Endothelial cell of umbilical vein (primary cell): Measurements from ENCODE around the gene MYH11. TPM values are rescaled to one million over a fixed set of nuclear protein-coding genes. Genes with fewer than 3 reads are reported as not detected.

ENCODE experiments used
- BruUV-seq: library from RNA; stranded (reverse); fragments of 400-500 nt; replicated peaks from 2 replicates; lab custom pipeline; 2021; lab: Mats Ljungman, UMichigan
- CTCF ChIA-PET: fragments of 300-600, 350-600 bp; sonication (Branson Sonifier 250); formaldehyde crosslinking; loops from one replicate; lab custom pipeline; 2021; ENCODE audit warnings: antibody characterized with exemption, inconsistent platforms; lab: Charles Lee
- POLR2A ChIA-PET: fragments of 300-600, 350-600 bp; sonication (Branson Sonifier 250); formaldehyde crosslinking; loops from one replicate; lab custom pipeline; 2021; ENCODE audit warnings: antibody characterized with exemption, inconsistent platforms; lab: Charles Lee
- DNase-seq: peaks from one replicate; pipeline ENCODE4 v3.0.0-alpha.2; 2011; ENCODE audit warnings: low read depth, low spot score
- FAIRE-seq: peaks from 2 replicates; lab custom pipeline; 2011; peaks lifted over from hg19 to GRCh38; lab: Jason Lieb, UNC
- H2AFZ ChIP-seq: 2 replicates; pipeline ENCODE4 v1.6.0; 2012; ENCODE audit warnings: low read depth, low read length, control low read depth, inconsistent platforms
- H3K27ac ChIP-seq: 2 replicates; pipeline ENCODE4 v1.5.1; 2011; ENCODE audit warnings: low read depth, mild to moderate bottlenecking, control low read depth, low read length, moderate library complexity; ENCODE audit not compliant: insufficient read depth
- H3K27me3 ChIP-seq, 2 experiments: 2 replicates each; pipeline versions ENCODE4 v1.6.0 to v1.6.1; 2011; ENCODE audit warnings: low read length in 2 of 2, mixed read lengths in 1 of 2; ENCODE audit not compliant: control insufficient read depth in 2 of 2, insufficient read depth in 2 of 2
- H3K36me3 ChIP-seq, 2 experiments: 2 replicates in 1 of 2; 3 replicates in 1 of 2; pipeline ENCODE4 v1.5.1; 2011; ENCODE audit warnings: low read length in 2 of 2, mild to moderate bottlenecking in 1 of 2, moderate library complexity in 1 of 2; ENCODE audit not compliant: control insufficient read depth in 2 of 2, insufficient read depth in 2 of 2; ENCODE audit errors: extremely low read depth in 1 of 2
- H3K4me1 ChIP-seq: 3 replicates; pipeline ENCODE4 v1.5.1; 2011; ENCODE audit warnings: mild to moderate bottlenecking, low read length; ENCODE audit not compliant: control insufficient read depth, insufficient read depth; ENCODE audit errors: extremely low read depth
- H3K4me2 ChIP-seq: 2 replicates; pipeline ENCODE4 v1.6.1; 2011; ENCODE audit warnings: low read length, control low read depth, mixed read lengths; ENCODE audit not compliant: insufficient read depth
- H3K4me3 ChIP-seq, 3 experiments: fragments of 200-600 bp in 1 of 3; sonication (generic), shearing (Covaris generic) in 1 of 3; replicated peaks in 1 of 3; 2 replicates each; pipeline ENCODE4 v1.5.1; 2011 to 2016; ENCODE audit warnings: control low read depth in 3 of 3, low read length in 3 of 3, mild to moderate bottlenecking in 2 of 3, inconsistent platforms in 1 of 3, low read depth in 1 of 3, moderate library complexity in 1 of 3; ENCODE audit not compliant: insufficient read depth in 1 of 3
- H3K79me2 ChIP-seq: 2 replicates; pipeline ENCODE4 v1.6.0; 2012; ENCODE audit warnings: low read length, inconsistent platforms; ENCODE audit not compliant: control insufficient read depth, insufficient read depth
- H3K9ac ChIP-seq: replicated peaks from 2 replicates; pipeline ENCODE3; 2011; ENCODE audit warnings: low read length, control low read depth; ENCODE audit not compliant: insufficient read depth; ENCODE audit errors: extremely low read depth
- H3K9me1 ChIP-seq: replicated peaks from 3 replicates; pipeline ENCODE4 v1.6.0; 2011; ENCODE audit warnings: mild to moderate bottlenecking, low read length; ENCODE audit not compliant: control insufficient read depth, insufficient read depth; ENCODE audit errors: extremely low read depth
- H3K9me3 ChIP-seq: replicated peaks from 2 replicates; pipeline ENCODE4 v1.5.1; 2012; ENCODE audit warnings: low read length, inconsistent platforms; ENCODE audit not compliant: control insufficient read depth, insufficient read depth
- H4K20me1 ChIP-seq: replicated peaks from 2 replicates; pipeline ENCODE3; 2011; ENCODE audit warnings: mild to moderate bottlenecking, low read length; ENCODE audit not compliant: control insufficient read depth, insufficient read depth; ENCODE audit errors: extremely low read depth
- EZH2 ChIP-seq: IDR thresholded peaks from 2 replicates; pipeline ENCODE4 v1.6.1; 2012; ENCODE audit warnings: borderline replicate concordance, low read depth, mild to moderate bottlenecking, moderate library complexity, low read length, inconsistent platforms; ENCODE audit not compliant: severe bottlenecking
- FOS ChIP-seq: IDR thresholded peaks from 2 replicates; pipeline ENCODE4 v1.6.1; 2011; ENCODE audit warnings: mild to moderate bottlenecking, low read length, moderate library complexity, borderline replicate concordance; ENCODE audit not compliant: insufficient read depth
- GATA2 ChIP-seq: IDR thresholded peaks from 2 replicates; pipeline ENCODE4 v1.7.0; 2011; ENCODE audit warnings: low read depth, mild to moderate bottlenecking, moderate library complexity, mixed read lengths, low read length; ENCODE audit not compliant: insufficient read length, insufficient read depth
- JUN ChIP-seq: IDR thresholded peaks from 2 replicates; pipeline ENCODE4 v1.6.1; 2011; ENCODE audit warnings: borderline replicate concordance, low read depth; ENCODE audit not compliant: insufficient read length, insufficient read depth
- MYC ChIP-seq: IDR thresholded peaks from one replicate; pipeline ENCODE4 v1.6.1; 2011; ENCODE audit warnings: mild to moderate bottlenecking, low read depth, low read length
- POLR2A ChIP-seq: IDR thresholded peaks from 2 replicates; pipeline ENCODE4 v1.6.1; 2012; ENCODE audit warnings: low read depth, mild to moderate bottlenecking, control low read depth, low read length
- POLR2AphosphoS5 ChIP-seq: IDR thresholded peaks from 2 replicates; pipeline ENCODE4 v1.6.1; 2012; ENCODE audit warnings: low read depth, mild to moderate bottlenecking, control low read depth, low read length, moderate library complexity; ENCODE audit not compliant: insufficient read depth
- dilution Hi-C: fragments of 300-500 bp; cut with MboI; formaldehyde crosslinking; loops from one replicate; pipeline ENCODE4 v1.15.0; 2019; ENCODE audit warnings: low sequenced_read_pairs; ENCODE audit not compliant: extremely low pct_ligation_motif_present
- intact Hi-C: fragments of 100-400 bp; cut with micrococcal nuclease; formaldehyde crosslinking; loops from one replicate; pipeline ENCODE4 v1.10.0; 2022
- polyA plus RNA-seq, 4 experiments: library from polyadenylated mRNA; depleted of rRNA in 3 of 4; stranded (reverse) in 3 of 4; unstranded in 1 of 4; fragments of >200 nt; gene quantifications; 2 replicates each; pipeline versions ENCODE4 v1.2.1 to v1.2.3, GENCODE V29; 2011 to 2012; ENCODE audit warnings: missing spikeins in 1 of 4
- total RNA-seq: library from RNA; stranded (reverse); gene quantifications from 2 replicates; pipeline ENCODE4 v1.2.3, GENCODE V29; 2021
- TF ChIP-seq, protein P1 (sequence below), 2 donors: IDR thresholded peaks; 1 replicate in 1 of 2; 2 replicates in 1 of 2; pipeline ENCODE4 v1.5.1; 2011; ENCODE audit warnings: low read length in 2 of 2, mild to moderate bottlenecking in 2 of 2, moderate library complexity in 2 of 2, control low read depth in 1 of 2, inconsistent platforms in 1 of 2, low read depth in 1 of 2; ENCODE audit not compliant: insufficient read depth in 1 of 2; ENCODE audit errors: extremely low read depth in 1 of 2
- TF ChIP-seq, protein P2 (sequence below): IDR thresholded peaks from 2 replicates; pipeline ENCODE4 v1.6.1; 2011; ENCODE audit not compliant: insufficient read depth, insufficient read length

Gene MYH11
- total and polyA plus RNA-seq, 2 donors (not counting 3 experiments of a cell fraction or from before 2014, with no cell fraction given): not detected

DNA sequence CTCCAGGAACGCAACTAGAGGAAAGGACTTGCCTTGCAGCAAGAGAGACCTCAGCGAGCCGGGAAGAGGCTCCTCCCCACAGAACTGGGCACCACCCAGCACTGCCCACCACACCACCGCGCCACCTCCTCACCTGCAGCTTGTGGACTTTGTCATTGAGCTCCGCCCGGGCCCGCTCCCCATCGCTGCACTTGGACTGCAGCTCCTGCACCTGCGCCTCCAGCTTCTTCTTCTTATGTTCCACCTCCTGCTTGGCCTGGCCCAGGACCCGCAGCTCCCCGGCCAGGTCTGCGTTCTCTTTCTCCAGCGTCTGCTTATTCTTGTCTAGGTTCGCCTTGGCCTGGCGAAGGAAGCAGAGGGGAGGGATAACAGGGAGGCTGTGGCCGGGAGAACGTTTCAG lies 130.1 kb downstream of the MYH11 start:
- DNase-seq (no peak), FAIRE-seq (no peak)
- dilution Hi-C loops (no loop called here), intact Hi-C loops (no loop called here)
- no peak overlapping the region for H3K4me3 ChIP-seq
- H3K9ac ChIP-seq: no peak overlapping the region
- H2AFZ ChIP-seq: no peak overlapping the region
- no peaks in the 10 kb centered on the region for H3K9me1 ChIP-seq
- POLR2A ChIA-PET: no interaction called here
- H3K4me2 ChIP-seq: no peak overlapping the region
- no peaks in the 10 kb centered on the region for H3K9me3 ChIP-seq
- CTCF ChIA-PET: interaction anchor here (1.3 kb wide), 1 partner anchor 18 kb away, joined by 4 read pairs; no protein-coding TSS in a partner anchor
- no peak overlapping the region for H3K27ac ChIP-seq
- TF ChIP-seq EZH2: no peak
- TF ChIP-seq, protein P1, sequence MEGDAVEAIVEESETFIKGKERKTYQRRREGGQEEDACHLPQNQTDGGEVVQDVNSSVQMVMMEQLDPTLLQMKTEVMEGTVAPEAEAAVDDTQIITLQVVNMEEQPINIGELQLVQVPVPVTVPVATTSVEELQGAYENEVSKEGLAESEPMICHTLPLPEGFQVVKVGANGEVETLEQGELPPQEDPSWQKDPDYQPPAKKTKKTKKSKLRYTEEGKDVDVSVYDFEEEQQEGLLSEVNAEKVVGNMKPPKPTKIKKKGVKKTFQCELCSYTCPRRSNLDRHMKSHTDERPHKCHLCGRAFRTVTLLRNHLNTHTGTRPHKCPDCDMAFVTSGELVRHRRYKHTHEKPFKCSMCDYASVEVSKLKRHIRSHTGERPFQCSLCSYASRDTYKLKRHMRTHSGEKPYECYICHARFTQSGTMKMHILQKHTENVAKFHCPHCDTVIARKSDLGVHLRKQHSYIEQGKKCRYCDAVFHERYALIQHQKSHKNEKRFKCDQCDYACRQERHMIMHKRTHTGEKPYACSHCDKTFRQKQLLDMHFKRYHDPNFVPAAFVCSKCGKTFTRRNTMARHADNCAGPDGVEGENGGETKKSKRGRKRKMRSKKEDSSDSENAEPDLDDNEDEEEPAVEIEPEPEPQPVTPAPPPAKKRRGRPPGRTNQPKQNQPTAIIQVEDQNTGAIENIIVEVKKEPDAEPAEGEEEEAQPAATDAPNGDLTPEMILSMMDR (IDR thresholded peaks at IDR 0.05; ENCODE audit: extremely low read depth in 1 of 2, insufficient read depth in 1 of 2, low read depth in 1 of 2, low read length in 2 of 2): no peak
- TF ChIP-seq, protein P2, sequence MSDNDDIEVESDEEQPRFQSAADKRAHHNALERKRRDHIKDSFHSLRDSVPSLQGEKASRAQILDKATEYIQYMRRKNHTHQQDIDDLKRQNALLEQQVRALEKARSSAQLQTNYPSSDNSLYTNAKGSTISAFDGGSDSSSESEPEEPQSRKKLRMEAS: no peak
- no peak for TF ChIP-seq GATA2
- no peak for TF ChIP-seq JUN
- no peak for TF ChIP-seq POLR2AphosphoS5
- no peak for TF ChIP-seq FOS
- TF ChIP-seq POLR2A: no peak
- TF ChIP-seq MYC: no peak
- no peaks in the 10 kb centered on the region for H3K79me2 ChIP-seq
- H3K4me1 ChIP-seq: no peaks in the 10 kb centered on the region
- H4K20me1 ChIP-seq: no peaks in the 10 kb centered on the region
- no TSS peak for BruUV-seq
- peaks cover 0 to 8% of the 10 kb centered on the region in 2 experiments for H3K36me3 ChIP-seq
- no peaks in the 10 kb centered on the region for H3K27me3 ChIP-seq
